Right lobe of liver (tissue), 4 donors: ENCODE measurements around the gene IFNA1.

Experiments used
- POLR2A ChIP-seq: fragments of 450-650 bp; IDR thresholded peaks from one replicate; pipeline ENCODE4 v1.6.1; 2017; ENCODE audit warnings: antibody characterized with exemption, mild to moderate bottlenecking
- TF ChIP-seq, protein P1 (sequence below), 4 donors: fragments of 200-600 bp in 3 of 4; fragments of 450-650 bp in 1 of 4; IDR thresholded peaks; one replicate each; pipeline versions ENCODE4 v1.5.1 to v1.8.0; 2016 to 2022; ENCODE audit warnings: antibody characterized with exemption in 4 of 4, mild to moderate bottlenecking in 2 of 4
- donor health status: DM: no; HTN: no; CAD: no.
- donor health status: DM: no; HTN: no; CAD: no.
- donor health status: DM: no; HTN: yes; CAD: no.

DNA sequence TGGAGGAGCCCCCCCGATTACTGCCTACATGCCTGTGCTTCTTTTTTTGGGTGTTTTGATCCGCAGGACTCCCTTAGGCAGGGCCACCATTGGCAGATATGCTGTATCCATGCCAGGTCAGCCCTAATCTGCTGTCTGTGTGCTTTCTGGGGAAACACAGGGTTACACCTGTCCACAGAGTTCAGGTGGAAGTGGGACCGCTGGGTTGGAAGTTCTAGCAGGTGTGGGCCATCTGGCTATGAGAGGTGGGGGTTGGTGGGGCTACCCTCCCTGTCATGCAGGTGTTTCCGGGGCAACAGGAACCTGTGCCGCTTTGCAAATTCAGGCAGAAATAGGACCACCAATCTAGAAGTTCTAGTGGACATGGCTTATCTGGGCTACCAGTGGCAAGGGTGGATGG, 24.9 kb downstream of the IFNA1 start:
- TF ChIP-seq, protein P1, sequence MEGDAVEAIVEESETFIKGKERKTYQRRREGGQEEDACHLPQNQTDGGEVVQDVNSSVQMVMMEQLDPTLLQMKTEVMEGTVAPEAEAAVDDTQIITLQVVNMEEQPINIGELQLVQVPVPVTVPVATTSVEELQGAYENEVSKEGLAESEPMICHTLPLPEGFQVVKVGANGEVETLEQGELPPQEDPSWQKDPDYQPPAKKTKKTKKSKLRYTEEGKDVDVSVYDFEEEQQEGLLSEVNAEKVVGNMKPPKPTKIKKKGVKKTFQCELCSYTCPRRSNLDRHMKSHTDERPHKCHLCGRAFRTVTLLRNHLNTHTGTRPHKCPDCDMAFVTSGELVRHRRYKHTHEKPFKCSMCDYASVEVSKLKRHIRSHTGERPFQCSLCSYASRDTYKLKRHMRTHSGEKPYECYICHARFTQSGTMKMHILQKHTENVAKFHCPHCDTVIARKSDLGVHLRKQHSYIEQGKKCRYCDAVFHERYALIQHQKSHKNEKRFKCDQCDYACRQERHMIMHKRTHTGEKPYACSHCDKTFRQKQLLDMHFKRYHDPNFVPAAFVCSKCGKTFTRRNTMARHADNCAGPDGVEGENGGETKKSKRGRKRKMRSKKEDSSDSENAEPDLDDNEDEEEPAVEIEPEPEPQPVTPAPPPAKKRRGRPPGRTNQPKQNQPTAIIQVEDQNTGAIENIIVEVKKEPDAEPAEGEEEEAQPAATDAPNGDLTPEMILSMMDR (IDR thresholded peaks at IDR 0.05) = no peak
- TF ChIP-seq POLR2A = no peak
